ENCODE data around the gene TMEM234. TPM values are rescaled to one million over a fixed set of nuclear protein-coding genes. Genes with fewer than 3 reads are reported as not detected.

The TMEM234 gene
- total and polyA plus RNA-seq, 2 of the 13 experiments (the other 11 are each of a cell fraction or from before 2014, with no cell fraction given) = 6.1 to 9.0 TPM

- TF ChIP-seq PPARG (CRISPR knock-in tag; conservative IDR thresholded peaks at IDR 0.05) (no peak), SMYD3 (CRISPR knock-in tag; IDR thresholded peaks at IDR 0.05) (no peak), ZNF773 (CRISPR knock-in tag; IDR thresholded peaks at IDR 0.05; ENCODE audit: borderline replicate concordance) (no peak), ZNF670 (CRISPR knock-in tag; IDR thresholded peaks at IDR 0.05; ENCODE audit: borderline replicate concordance) (no peak), EEA1 (CRISPR knock-in tag; IDR thresholded peaks at IDR 0.05; ENCODE audit: borderline replicate concordance) (no peak), FOXA1 (IDR thresholded peaks at IDR 0.05) (no peak), FOXA1 (CRISPR knock-in tag; IDR thresholded peaks at IDR 0.05) (no peak), ZNF232 (CRISPR knock-in tag; IDR thresholded peaks at IDR 0.05; ENCODE audit: borderline replicate concordance) (no peak), RAD51 (IDR thresholded peaks at IDR 0.05; ENCODE audit: borderline replicate concordance) (no peak)
Observed at GRCh38 chr1:32246888-32247273, 24.7 kb upstream of the TMEM234 start, which contains the start of gene FAM167B (continued).

DNA sequence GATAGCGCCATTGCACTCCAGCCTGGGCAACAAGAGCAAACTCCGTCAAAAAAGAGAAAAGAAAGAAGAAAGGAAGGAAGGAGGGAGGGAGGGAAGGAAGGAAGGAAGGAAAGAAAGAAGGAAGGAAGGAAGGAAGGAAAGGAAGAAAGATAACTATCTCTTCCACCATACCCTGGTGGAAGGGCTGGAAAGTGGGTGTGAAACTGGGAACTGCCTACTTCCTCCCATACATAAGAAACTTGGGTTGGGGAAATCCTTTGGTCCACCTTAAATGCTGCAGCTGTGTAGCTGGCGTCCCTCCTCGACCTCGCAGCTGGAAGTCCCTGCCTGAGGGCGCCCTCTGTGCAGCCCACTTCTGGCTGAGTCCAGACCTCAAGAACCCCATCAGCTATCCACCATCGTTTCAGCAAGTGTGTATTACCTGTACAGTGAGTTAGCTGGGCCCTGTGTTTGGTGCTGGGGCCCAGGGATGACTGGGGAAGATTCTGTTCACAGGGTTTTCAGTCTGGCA lies 20.2 kb upstream of the TMEM234 start:
- FAIRE-seq (peak; percentile 12), ATAC-seq (peak; percentile 51), DNase-seq (ENCODE audit: low spot score) (no peak)
- BruUV-seq (replicated peaks) = no TSS peak
- Histone ChIP-seq H3K9me3 (ENCODE audit: low read length) (no peaks in the 10 kb centered on the region), H3K9ac (ENCODE audit: insufficient read depth, low read depth, low read length) (no peak overlapping the region), H4K20me1 (ENCODE audit: insufficient read depth, low read length) (no peaks in the 10 kb centered on the region), H3K27ac (ENCODE audit: extremely low read length, insufficient read depth, low read length) (no peak overlapping the region), H3K4me3 (replicated peaks in 1 of 3; ENCODE audit: insufficient read depth in 1 of 3, low read depth in 2 of 3, low read length in 3 of 3) (peak overlapping the region in 1 of 3 experiments; percentile 30; a peak in 1 of 6 replicates), H2AFZ (ENCODE audit: low read length) (peak overlapping the region; percentile 46), H3K79me2 (ENCODE audit: insufficient read depth, low read length) (no peaks in the 10 kb centered on the region), H3K4me2 (ENCODE audit: low read depth, low read length) (peak overlapping the region; percentile 74), H3K36me3 (replicated peaks in 1 of 2; ENCODE audit: control insufficient read depth in 1 of 2, insufficient read depth in 2 of 2, low read length in 2 of 2) (no peaks in the 10 kb centered on the region), H3K27me3 (ENCODE audit: control insufficient read depth in 1 of 2, insufficient read depth in 2 of 2, low read length in 2 of 2) (no peaks in the 10 kb centered on the region), H3K4me1 (ENCODE audit: insufficient read depth, low read length) (peaks cover 53% of the 10 kb centered on the region)
- in situ Hi-C loops (cut with HindIII; ENCODE audit: extremely low pct_ligation_motif_present, low pct_unique_long_range_greater_than_20kb) (no loop called here), intact Hi-C loops (cut with micrococcal nuclease; ENCODE audit: unreplicated experiment) (no loop called here)
- 92% methylated on average over 2 of the region's 7 CpGs for whole genome bisulfite sequencing (ENCODE audit: low lambda C conversion rate)
- ChIA-PET CTCF (ENCODE audit: low intra/inter-chr PET ratio, low total read pairs) (no interaction called here), POLR2A (interaction anchor here (0.8 to 2.5 kb wide), 11 partner anchors 9 to 109 kb away, joined by 3 to 14 read pairs (median 8); partner anchors contain the start of genes LCK, MARCKSL1 and TXLNA)
- TF ChIP-seq STAG1 (CRISPR knock-in tag; IDR thresholded peaks at IDR 0.05) (peak; percentile 31; the same call in 1 of the 2 replicates), ZFY (CRISPR knock-in tag; IDR thresholded peaks at IDR 0.05) (no peak), ZNF788 (CRISPR knock-in tag; IDR thresholded peaks at IDR 0.05; ENCODE audit: borderline replicate concordance) (0 out of 2 replicates have a peak, but pooled peaks have one; percentile 32), HNRNPUL1 (IDR thresholded peaks at IDR 0.05; ENCODE audit: low read depth, low read length) (no peak), ZNF770 (CRISPR knock-in tag; IDR thresholded peaks at IDR 0.05) (no peak), PAWR (CRISPR knock-in tag; IDR thresholded peaks at IDR 0.05; ENCODE audit: borderline replicate concordance) (no peak)
- TF ChIP-seq, protein P1, sequence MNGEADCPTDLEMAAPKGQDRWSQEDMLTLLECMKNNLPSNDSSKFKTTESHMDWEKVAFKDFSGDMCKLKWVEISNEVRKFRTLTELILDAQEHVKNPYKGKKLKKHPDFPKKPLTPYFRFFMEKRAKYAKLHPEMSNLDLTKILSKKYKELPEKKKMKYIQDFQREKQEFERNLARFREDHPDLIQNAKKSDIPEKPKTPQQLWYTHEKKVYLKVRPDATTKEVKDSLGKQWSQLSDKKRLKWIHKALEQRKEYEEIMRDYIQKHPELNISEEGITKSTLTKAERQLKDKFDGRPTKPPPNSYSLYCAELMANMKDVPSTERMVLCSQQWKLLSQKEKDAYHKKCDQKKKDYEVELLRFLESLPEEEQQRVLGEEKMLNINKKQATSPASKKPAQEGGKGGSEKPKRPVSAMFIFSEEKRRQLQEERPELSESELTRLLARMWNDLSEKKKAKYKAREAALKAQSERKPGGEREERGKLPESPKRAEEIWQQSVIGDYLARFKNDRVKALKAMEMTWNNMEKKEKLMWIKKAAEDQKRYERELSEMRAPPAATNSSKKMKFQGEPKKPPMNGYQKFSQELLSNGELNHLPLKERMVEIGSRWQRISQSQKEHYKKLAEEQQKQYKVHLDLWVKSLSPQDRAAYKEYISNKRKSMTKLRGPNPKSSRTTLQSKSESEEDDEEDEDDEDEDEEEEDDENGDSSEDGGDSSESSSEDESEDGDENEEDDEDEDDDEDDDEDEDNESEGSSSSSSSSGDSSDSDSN (CRISPR knock-in tag; IDR thresholded peaks at IDR 0.05) = 0 out of 2 replicates have a peak, but pooled peaks have one; percentile 29
- TF ChIP-seq, protein P2, sequence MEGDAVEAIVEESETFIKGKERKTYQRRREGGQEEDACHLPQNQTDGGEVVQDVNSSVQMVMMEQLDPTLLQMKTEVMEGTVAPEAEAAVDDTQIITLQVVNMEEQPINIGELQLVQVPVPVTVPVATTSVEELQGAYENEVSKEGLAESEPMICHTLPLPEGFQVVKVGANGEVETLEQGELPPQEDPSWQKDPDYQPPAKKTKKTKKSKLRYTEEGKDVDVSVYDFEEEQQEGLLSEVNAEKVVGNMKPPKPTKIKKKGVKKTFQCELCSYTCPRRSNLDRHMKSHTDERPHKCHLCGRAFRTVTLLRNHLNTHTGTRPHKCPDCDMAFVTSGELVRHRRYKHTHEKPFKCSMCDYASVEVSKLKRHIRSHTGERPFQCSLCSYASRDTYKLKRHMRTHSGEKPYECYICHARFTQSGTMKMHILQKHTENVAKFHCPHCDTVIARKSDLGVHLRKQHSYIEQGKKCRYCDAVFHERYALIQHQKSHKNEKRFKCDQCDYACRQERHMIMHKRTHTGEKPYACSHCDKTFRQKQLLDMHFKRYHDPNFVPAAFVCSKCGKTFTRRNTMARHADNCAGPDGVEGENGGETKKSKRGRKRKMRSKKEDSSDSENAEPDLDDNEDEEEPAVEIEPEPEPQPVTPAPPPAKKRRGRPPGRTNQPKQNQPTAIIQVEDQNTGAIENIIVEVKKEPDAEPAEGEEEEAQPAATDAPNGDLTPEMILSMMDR (CRISPR knock-in tag; IDR thresholded peaks at IDR 0.05) = peak; percentile 61
